CD14-positive monocyte (primary cell): Measurements from ENCODE around the gene BNC1. TPM values are rescaled to one million over a fixed set of nuclear protein-coding genes. Genes with fewer than 3 reads are reported as not detected.

Source experiments
- DNase-seq, 3 donors: peaks; one replicate each; pipeline ENCODE4 v3.0.0-alpha.2; 2011 to 2022
- H2AFZ ChIP-seq: 2 replicates; pipeline ENCODE4 v1.6.0; 2012; ENCODE audit warnings: mild to moderate bottlenecking, low read depth, low read length, inconsistent platforms; ENCODE audit not compliant: insufficient read depth, poor library complexity, severe bottlenecking
- H3K27ac ChIP-seq, 2 donors: 1 replicate in 1 of 2; 2 replicates in 1 of 2; pipeline ENCODE4 v1.5.1; 2012 to 2013; ENCODE audit warnings: low read length in 2 of 2, control low read depth in 1 of 2, inconsistent platforms in 1 of 2, low read depth in 1 of 2, mild to moderate bottlenecking in 1 of 2
- H3K27me3 ChIP-seq, 2 donors: one replicate each; pipeline versions ENCODE4 v1.6.0 to v1.6.1; 2011 to 2013; ENCODE audit warnings: low read length in 2 of 2; ENCODE audit not compliant: control insufficient read depth in 2 of 2, insufficient read depth in 2 of 2
- H3K36me3 ChIP-seq, 2 donors: replicated peaks in 1 of 2; 1 replicate in 1 of 2; 2 replicates in 1 of 2; pipeline versions ENCODE4 v1.5.1 to v1.6.1; 2012 to 2013; ENCODE audit warnings: low read length in 2 of 2, control low read depth in 1 of 2, inconsistent platforms in 1 of 2, mild to moderate bottlenecking in 1 of 2; ENCODE audit not compliant: insufficient read depth in 2 of 2, control insufficient read depth in 1 of 2
- H3K4me1 ChIP-seq, 2 donors: 1 replicate in 1 of 2; 2 replicates in 1 of 2; pipeline versions ENCODE4 v1.5.1 to v1.6.1; 2012 to 2013; ENCODE audit warnings: low read length in 2 of 2, control low read depth in 1 of 2, inconsistent platforms in 1 of 2, mild to moderate bottlenecking in 1 of 2, moderate library complexity in 1 of 2; ENCODE audit not compliant: insufficient read depth in 2 of 2, control insufficient read depth in 1 of 2
- H3K4me2 ChIP-seq: replicated peaks from 2 replicates; pipeline ENCODE3; 2012; ENCODE audit warnings: low read length, moderate library complexity, mild to moderate bottlenecking; ENCODE audit not compliant: poor library complexity, severe bottlenecking; ENCODE audit errors: extremely low read depth
- H3K4me3 ChIP-seq, 3 experiments: fragments of 200-600 bp in 1 of 3; sonication (generic) in 1 of 3; replicated peaks in 1 of 3; 1 replicate in 2 of 3; 2 replicates in 1 of 3; pipeline ENCODE4 v1.5.1; 2011 to 2013; ENCODE audit warnings: low read length in 3 of 3, mild to moderate bottlenecking in 3 of 3, control low read depth in 2 of 3, low read depth in 2 of 3, inconsistent platforms in 1 of 3, moderate library complexity in 1 of 3
- H3K79me2 ChIP-seq: 2 replicates; pipeline ENCODE4 v1.6.0; 2012; ENCODE audit warnings: mild to moderate bottlenecking, control low read depth, inconsistent platforms, low read length, moderate library complexity; ENCODE audit not compliant: insufficient read depth
- H3K9ac ChIP-seq: 2 replicates; pipeline ENCODE4 v1.6.0; 2017; ENCODE audit warnings: low read length, mild to moderate bottlenecking; ENCODE audit not compliant: insufficient read depth, poor library complexity, severe bottlenecking
- H3K9me3 ChIP-seq, 2 donors: replicated peaks in 1 of 2; 1 replicate in 1 of 2; 2 replicates in 1 of 2; pipeline versions ENCODE4 v1.5.1 to v1.6.1; 2012 to 2013; ENCODE audit warnings: low read length in 2 of 2, control low read depth in 1 of 2; ENCODE audit not compliant: control insufficient read depth in 1 of 2, insufficient read depth in 1 of 2
- H4K20me1 ChIP-seq: 2 replicates; pipeline ENCODE4 v1.6.0; 2012; ENCODE audit warnings: mild to moderate bottlenecking, low read length, control low read depth, moderate library complexity; ENCODE audit not compliant: insufficient read depth
- H3K27ac Mint-ChIP-seq, 7 donors: one replicate each; pipeline ENCODE4 v1.8.0; 2020; ENCODE audit warnings: mild to moderate bottlenecking in 7 of 7, mixed read lengths in 7 of 7, moderate library complexity in 6 of 7, inconsistent platforms in 2 of 7
- H3K27me3 Mint-ChIP-seq, 3 donors: one replicate each; pipeline ENCODE4 v1.8.0; 2021 to 2022; ENCODE audit warnings: low read depth in 3 of 3, mild to moderate bottlenecking in 3 of 3, mixed read lengths in 3 of 3, moderate library complexity in 3 of 3, inconsistent platforms in 1 of 3
- H3K36me3 Mint-ChIP-seq, 2 donors: one replicate each; pipeline ENCODE4 v1.8.0; 2020; ENCODE audit warnings: mixed read lengths in 2 of 2, inconsistent platforms in 1 of 2, mild to moderate bottlenecking in 1 of 2
- H3K4me1 Mint-ChIP-seq: one replicate; pipeline ENCODE4 v1.8.0; 2020; ENCODE audit warnings: mild to moderate bottlenecking, mixed read lengths
- H3K4me3 Mint-ChIP-seq, 2 donors: one replicate each; pipeline ENCODE4 v1.8.0; 2020; ENCODE audit warnings: mild to moderate bottlenecking in 2 of 2, mixed read lengths in 2 of 2, moderate library complexity in 1 of 2
- H3K9me3 Mint-ChIP-seq, 7 donors: one replicate each; pipeline ENCODE4 v1.8.0; 2020 to 2022; ENCODE audit warnings: mixed read lengths in 7 of 7, mild to moderate bottlenecking in 6 of 7, moderate library complexity in 6 of 7, inconsistent platforms in 2 of 7
- CTCF ChIP-seq: fragments of 200-600 bp; IDR thresholded peaks from one replicate; pipeline ENCODE4 v1.8.0; 2022; ENCODE audit warnings: antibody characterized with exemption, mild to moderate bottlenecking
- WGBS: methylation state at CpG from one replicate; pipeline ENCODE4 v1.1.5; 2013; ENCODE audit warnings: missing lambda C conversion rate; ENCODE audit not compliant: insufficient coverage; 5-methylcytosine and 5-hydroxymethylcytosine counted together
- intact Hi-C, 2 donors: fragments of 100-400 bp; cut with micrococcal nuclease; formaldehyde crosslinking; loops; one replicate each; pipeline versions ENCODE4 v1.15.0 to v1.15.1; 2023
- polyA plus RNA-seq, 3 donors: library from polyadenylated mRNA; depleted of rRNA in 1 of 3; unstranded in 2 of 3; stranded (reverse) in 1 of 3; fragments of 300-500 nt in 2 of 3; fragments of >200 nt in 1 of 3; fragmentation: Illumina TruSeq in 2 of 3; gene quantifications; 1 replicate in 2 of 3; 2 replicates in 1 of 3; pipeline ENCODE4 v1.2.3, GENCODE V29; 2012 to 2021

BNC1 gene
- polyA plus RNA-seq, 3 donors = not detected

GRCh38 chr15:83319771-83320170, 35.3 kb upstream of the BNC1 start:
- Histone ChIP-seq H3K27me3 (no peaks in the 10 kb centered on the region), H4K20me1 (no peaks in the 10 kb centered on the region), H3K9ac (no peak overlapping the region), H3K36me3 (no peaks in the 10 kb centered on the region), H3K9me3 (no peaks in the 10 kb centered on the region), H2AFZ (no peak overlapping the region), H3K79me2 (no peaks in the 10 kb centered on the region), H3K4me2 (no peak overlapping the region), H3K4me3 (no peak overlapping the region), H3K27ac (no peak overlapping the region), H3K4me1 (no peaks in the 10 kb centered on the region)
- H3K9me3 Mint-ChIP-seq = peaks cover 0 to 5% (median 2%) of the 10 kb centered on the region in 7 donors
- no peaks in the 10 kb centered on the region for H3K4me1 Mint-ChIP-seq
- H3K27me3 Mint-ChIP-seq = peaks cover 0 to 2% (median 1%) of the 10 kb centered on the region in 3 donors
- DNase-seq = no peak
- no peak overlapping the region for H3K27ac Mint-ChIP-seq
- intact Hi-C loops = no loop called here
- no peak overlapping the region for H3K4me3 Mint-ChIP-seq
- 88% methylated on average over 2 of the region's 3 CpGs for WGBS
- H3K36me3 Mint-ChIP-seq = no peaks in the 10 kb centered on the region
- no peak for TF ChIP-seq CTCF

DNA sequence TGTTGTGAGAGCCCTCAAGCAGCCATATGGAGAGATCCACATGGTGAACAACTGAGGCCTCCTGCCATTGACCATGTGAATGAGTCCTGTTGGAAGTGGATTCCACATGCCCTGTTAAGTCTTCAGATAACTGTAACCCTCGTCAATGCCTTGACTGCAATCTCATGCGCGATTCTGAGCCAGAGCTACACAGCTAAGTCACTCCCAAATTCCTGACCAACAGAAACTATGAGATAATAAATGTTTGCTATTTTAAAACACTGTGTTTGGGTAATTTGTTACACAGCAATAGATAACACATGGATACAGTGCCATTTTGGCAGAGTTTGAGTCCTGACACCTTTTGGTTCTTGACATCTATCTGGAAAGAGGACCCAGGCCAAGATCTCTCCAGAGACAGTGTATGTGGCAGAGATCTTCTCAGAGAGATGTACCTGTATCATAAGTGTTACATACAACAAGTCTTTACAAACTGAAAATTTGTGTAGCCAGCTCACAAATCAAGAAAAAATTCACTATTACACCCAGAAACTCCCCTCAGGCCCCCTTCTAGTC, 34.5 kb upstream of the BNC1 start:
- H3K4me3 ChIP-seq = no peak overlapping the region
- no peak overlapping the region for H3K4me3 Mint-ChIP-seq

More for the DNA sequence above, 34.5 kb upstream of the BNC1 start:
- H3K79me2 ChIP-seq = no peaks in the 10 kb centered on the region
- H3K27me3 ChIP-seq = no peaks in the 10 kb centered on the region
- H2AFZ ChIP-seq = no peak overlapping the region
- H3K27ac ChIP-seq = no peak overlapping the region
- intact Hi-C loops = no loop called here
- H3K9me3 Mint-ChIP-seq = peaks cover 0 to 5% (median 2%) of the 10 kb centered on the region in 7 donors
- no peak for TF ChIP-seq CTCF
- no peak overlapping the region for H3K4me2 ChIP-seq
- WGBS = no CpG with 5 or more reads among the region's 3 CpGs
- no peaks in the 10 kb centered on the region for H3K4me1 Mint-ChIP-seq
- no peaks in the 10 kb centered on the region for H3K36me3 Mint-ChIP-seq
- H3K36me3 ChIP-seq = no peaks in the 10 kb centered on the region
- no peaks in the 10 kb centered on the region for H4K20me1 ChIP-seq
- H3K9me3 ChIP-seq = no peaks in the 10 kb centered on the region
- no peak overlapping the region for H3K27ac Mint-ChIP-seq
- H3K27me3 Mint-ChIP-seq = peaks cover 0 to 6% (median 3%) of the 10 kb centered on the region in 3 donors
- H3K9ac ChIP-seq = no peak overlapping the region
- DNase-seq = no peak
- H3K4me1 ChIP-seq = no peaks in the 10 kb centered on the region
